HepG2 (cell line): ENCODE data around the gene KIF1C. TPM values are rescaled to one million over a fixed set of nuclear protein-coding genes. Genes with fewer than 3 reads are reported as not detected.

Experiments
- ARID2 ChIP-seq: sonication (generic); formaldehyde crosslinking; IDR thresholded peaks from 2 replicates; pipeline ENCODE4 v1.8.1; 2022; ENCODE audit warnings: mild to moderate bottlenecking, missing genetic modification reagents, borderline replicate concordance
- ARNT ChIP-seq: fragments of 450-650 bp; IDR thresholded peaks from 2 replicates; pipeline ENCODE4 v1.6.1; 2017
- ELK4 ChIP-seq: sonication (generic); formaldehyde crosslinking; IDR thresholded peaks from 2 replicates; pipeline ENCODE4 v1.9.0; 2021; ENCODE audit warnings: missing genetic modification reagents, borderline replicate concordance
- JUNB ChIP-seq: sonication (generic); formaldehyde crosslinking; IDR thresholded peaks from 2 replicates; pipeline ENCODE4 v1.8.0; 2022; ENCODE audit warnings: missing genetic modification reagents, mild to moderate bottlenecking, borderline replicate concordance
- KDM4B ChIP-seq: sonication (generic); formaldehyde crosslinking; IDR thresholded peaks from 2 replicates; pipeline ENCODE4 v1.4.0; 2020; ENCODE audit warnings: missing genetic modification reagents
- MNT ChIP-seq: fragments of 450-650 bp; IDR thresholded peaks from 2 replicates; pipeline ENCODE4 v1.6.1; 2016
- PLSCR1 ChIP-seq: sonication (generic); formaldehyde crosslinking; IDR thresholded peaks from 2 replicates; pipeline ENCODE4 v1.5.0; 2020; ENCODE audit warnings: missing genetic modification reagents, mild to moderate bottlenecking, borderline replicate concordance
- RFX3 ChIP-seq: IDR thresholded peaks from 2 replicates; pipeline ENCODE4 v1.6.1; 2016; ENCODE audit warnings: missing biosample characterization, missing genetic modification reagents
- SAP130 ChIP-seq: IDR thresholded peaks from 2 replicates; pipeline ENCODE4 v1.6.1; 2016; ENCODE audit warnings: low read depth
- SPEN ChIP-seq: sonication (generic); formaldehyde crosslinking; IDR thresholded peaks from 2 replicates; pipeline ENCODE4 v1.5.1; 2020; ENCODE audit warnings: low read depth, mild to moderate bottlenecking, missing genetic modification reagents
- THAP9 ChIP-seq: sonication (generic); formaldehyde crosslinking; IDR thresholded peaks from 2 replicates; pipeline ENCODE4; 2020; ENCODE audit warnings: missing genetic modification reagents, mild to moderate bottlenecking, borderline replicate concordance
- TOE1 ChIP-seq: sonication (generic); formaldehyde crosslinking; IDR thresholded peaks from 2 replicates; pipeline ENCODE4 v1.4.0; 2020; ENCODE audit warnings: mild to moderate bottlenecking, missing genetic modification reagents
- ZKSCAN1 ChIP-seq: fragments of 150-350 bp; IDR thresholded peaks from 2 replicates; pipeline ENCODE4 v1.6.1; 2014; ENCODE audit warnings: low read length
- ZNF263 ChIP-seq: sonication (generic); formaldehyde crosslinking; IDR thresholded peaks from 2 replicates; pipeline ENCODE4 v1.4.0; 2020; ENCODE audit warnings: missing genetic modification reagents
- ZNF276 ChIP-seq: sonication (generic); formaldehyde crosslinking; IDR thresholded peaks from 2 replicates; pipeline ENCODE4 v1.4.0; 2020; ENCODE audit warnings: mild to moderate bottlenecking, low read depth, missing genetic modification reagents
- ZNF432 ChIP-seq: sonication (generic); formaldehyde crosslinking; IDR thresholded peaks from 2 replicates; pipeline ENCODE4 v1.5.0; 2020; ENCODE audit warnings: missing genetic modification reagents, mild to moderate bottlenecking, borderline replicate concordance
- ZNF576 ChIP-seq: sonication (generic); formaldehyde crosslinking; IDR thresholded peaks from 2 replicates; pipeline ENCODE4 v1.4.0; 2020; ENCODE audit warnings: mild to moderate bottlenecking, missing genetic modification reagents
- ZNF597 ChIP-seq: sonication (generic); formaldehyde crosslinking; IDR thresholded peaks from 2 replicates; pipeline ENCODE4 v1.5.0; 2020; ENCODE audit warnings: missing genetic modification reagents
- ZNF891 ChIP-seq: sonication (generic); formaldehyde crosslinking; IDR thresholded peaks from 2 replicates; pipeline ENCODE4 v1.5.0; 2020; ENCODE audit warnings: mild to moderate bottlenecking, missing genetic modification reagents
- polyA plus RNA-seq, 8 experiments: library from polyadenylated mRNA; depleted of rRNA in 3 of 8; stranded (reverse) in 7 of 8; unstranded in 1 of 8; fragments of >200 nt; fragmentation: Illumina TruSeq in 4 of 8; extraction: Trizol in 4 of 8; gene quantifications; 2 replicates each; pipeline versions ENCODE4 v1.2.1 to v1.2.3, GENCODE V29; 2011 to 2016; ENCODE audit warnings: low read depth in 4 of 8, missing spikeins in 1 of 8, mixed read lengths in 1 of 8; ENCODE audit not compliant: insufficient read depth in 1 of 8
- total RNA-seq, 5 experiments: library from RNA; depleted of rRNA; stranded (reverse); fragments of >200 nt; fragmentation: Illumina TruSeq; extraction: Trizol; gene quantifications; 2 replicates each; pipeline ENCODE4 v1.2.3, GENCODE V29; 2016; ENCODE audit warnings: low read depth in 1 of 5

Gene KIF1C
- total and polyA plus RNA-seq, 2 of the 13 experiments (the other 11 are each of a cell fraction or from before 2014, with no cell fraction given), result 70.0 to 104 TPM

- TF ChIP-seq ZNF576 (CRISPR knock-in tag) (no peak), SAP130 (CRISPR knock-in tag) (peak; percentile 86), ZNF432 (no peak), ELK4 (peak; percentile 25; the same call in 1 of the 2 replicates), THAP9 (peak; percentile 99), TOE1 (CRISPR knock-in tag) (no peak), ARNT (no peak), ZKSCAN1 (0 out of 2 replicates have a peak, but pooled peaks have one; percentile 22), KDM4B (CRISPR knock-in tag) (no peak), ARID2 (CRISPR knock-in tag) (peak; percentile 71; the same call in 1 of the 2 replicates), PLSCR1 (CRISPR knock-in tag) (no peak), ZNF891 (CRISPR knock-in tag) (peak; percentile 68), JUNB (CRISPR knock-in tag) (peak; percentile 52; the same call in 1 of the 2 replicates), MNT (0 out of 2 replicates have a peak, but pooled peaks have one; percentile 2), RFX3 (CRISPR knock-in tag) (no peak), SPEN (CRISPR knock-in tag) (peak; percentile 95), ZNF276 (no peak), ZNF263 (CRISPR knock-in tag) (no peak), ZNF597 (CRISPR knock-in tag) (no peak)
Measured at GRCh38 chr17:4967539-4968485, 29.9 kb upstream of the KIF1C start, which contains the start of gene SPAG7 (continued).
